GM12801 (cell line): Measurements from ENCODE around the gene SCGB1A1.

ENCODE experiments used
- CTCF ChIP-seq: IDR thresholded peaks from one replicate; pipeline ENCODE4 v1.5.1; 2011; ENCODE audit warnings: control low read depth; ENCODE audit not compliant: insufficient read length; ENCODE audit errors: extremely low read depth

Gene SCGB1A1

GRCh38 chr11:62406034-62406433 is 12.8 kb upstream of the SCGB1A1 start:
- TF ChIP-seq CTCF = no peak

GRCh38 chr11:62409831-62410230 is 9.0 kb upstream of the SCGB1A1 start:
- TF ChIP-seq CTCF = no peak

GRCh38 chr11:62410972-62411371 is 7.9 kb upstream of the SCGB1A1 start:
- TF ChIP-seq CTCF = no peak

- no peak for TF ChIP-seq CTCF
These were observed 7.3 kb upstream of the SCGB1A1 start for GRCh38 chr11:62411524-62411923.

- TF ChIP-seq CTCF = no peak
These were observed 5.7 kb upstream of the SCGB1A1 start for GRCh38 chr11:62413060-62413696.

- no peak for TF ChIP-seq CTCF
These were observed 2.2 kb upstream of the SCGB1A1 start for GRCh38 chr11:62416596-62416995.

- TF ChIP-seq CTCF = no peak
These were observed 697 bp upstream of the SCGB1A1 start for GRCh38 chr11:62418136-62418535.
